ENCODE measurements around the gene MED13L. TPM values are rescaled to one million over a fixed set of nuclear protein-coding genes. Genes with fewer than 3 reads are reported as not detected.

Gene MED13L
- total RNA-seq, 1 experiment from 2014 or later = 80.5 TPM

DNA sequence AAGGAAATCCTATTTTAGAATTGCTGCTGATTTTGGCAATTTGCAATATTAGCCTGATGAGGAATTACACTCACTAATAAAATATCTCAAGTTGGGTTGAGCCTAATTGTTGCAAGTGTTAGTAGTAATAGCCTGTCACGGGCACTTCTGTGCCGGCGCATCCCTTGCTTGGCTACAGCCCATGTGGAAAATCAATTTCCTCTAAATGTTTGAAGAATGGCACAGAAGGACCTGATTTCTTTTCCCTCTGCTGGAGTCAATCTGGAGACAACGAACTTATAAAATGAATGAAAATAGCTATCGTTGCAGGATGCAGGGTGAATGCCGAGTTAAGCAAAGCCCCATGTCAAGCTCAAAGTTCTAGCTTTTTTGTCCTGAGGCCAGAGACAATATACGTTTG, 31.2 kb upstream of the MED13L start:
- Mint-ChIP-seq H3K4me3 (no peak overlapping the region), H3K27ac (no peak overlapping the region), H3K9me3 (peaks cover 12% of the 10 kb centered on the region), H3K27me3 (ENCODE audit: low read depth) (no peaks in the 10 kb centered on the region), H3K4me1 (no peaks in the 10 kb centered on the region), H3K36me3 (peaks cover 4% of the 10 kb centered on the region; the same call in 1 of the 2 replicates)
- ChIA-PET CTCF (no interaction called here), POLR2A (no interaction called here)
- DNase-seq (ENCODE audit: low spot score) (no peak), ATAC-seq (no peak)
- TF ChIP-seq, protein P1, sequence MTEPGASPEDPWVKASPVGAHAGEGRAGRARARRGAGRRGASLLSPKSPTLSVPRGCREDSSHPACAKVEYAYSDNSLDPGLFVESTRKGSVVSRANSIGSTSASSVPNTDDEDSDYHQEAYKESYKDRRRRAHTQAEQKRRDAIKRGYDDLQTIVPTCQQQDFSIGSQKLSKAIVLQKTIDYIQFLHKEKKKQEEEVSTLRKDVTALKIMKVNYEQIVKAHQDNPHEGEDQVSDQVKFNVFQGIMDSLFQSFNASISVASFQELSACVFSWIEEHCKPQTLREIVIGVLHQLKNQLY (CRISPR knock-in tag; IDR thresholded peaks at IDR 0.05) = no peak
- TF ChIP-seq EMX1 (CRISPR knock-in tag; IDR thresholded peaks at IDR 0.05) = no peak
- TF ChIP-seq, protein P2, sequence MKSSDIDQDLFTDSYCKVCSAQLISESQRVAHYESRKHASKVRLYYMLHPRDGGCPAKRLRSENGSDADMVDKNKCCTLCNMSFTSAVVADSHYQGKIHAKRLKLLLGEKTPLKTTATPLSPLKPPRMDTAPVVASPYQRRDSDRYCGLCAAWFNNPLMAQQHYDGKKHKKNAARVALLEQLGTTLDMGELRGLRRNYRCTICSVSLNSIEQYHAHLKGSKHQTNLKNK (CRISPR knock-in tag; IDR thresholded peaks at IDR 0.05) = no peak
- TF ChIP-seq NFATC4 (CRISPR knock-in tag; IDR thresholded peaks at IDR 0.05) = no peak
- TF ChIP-seq, protein P3, sequence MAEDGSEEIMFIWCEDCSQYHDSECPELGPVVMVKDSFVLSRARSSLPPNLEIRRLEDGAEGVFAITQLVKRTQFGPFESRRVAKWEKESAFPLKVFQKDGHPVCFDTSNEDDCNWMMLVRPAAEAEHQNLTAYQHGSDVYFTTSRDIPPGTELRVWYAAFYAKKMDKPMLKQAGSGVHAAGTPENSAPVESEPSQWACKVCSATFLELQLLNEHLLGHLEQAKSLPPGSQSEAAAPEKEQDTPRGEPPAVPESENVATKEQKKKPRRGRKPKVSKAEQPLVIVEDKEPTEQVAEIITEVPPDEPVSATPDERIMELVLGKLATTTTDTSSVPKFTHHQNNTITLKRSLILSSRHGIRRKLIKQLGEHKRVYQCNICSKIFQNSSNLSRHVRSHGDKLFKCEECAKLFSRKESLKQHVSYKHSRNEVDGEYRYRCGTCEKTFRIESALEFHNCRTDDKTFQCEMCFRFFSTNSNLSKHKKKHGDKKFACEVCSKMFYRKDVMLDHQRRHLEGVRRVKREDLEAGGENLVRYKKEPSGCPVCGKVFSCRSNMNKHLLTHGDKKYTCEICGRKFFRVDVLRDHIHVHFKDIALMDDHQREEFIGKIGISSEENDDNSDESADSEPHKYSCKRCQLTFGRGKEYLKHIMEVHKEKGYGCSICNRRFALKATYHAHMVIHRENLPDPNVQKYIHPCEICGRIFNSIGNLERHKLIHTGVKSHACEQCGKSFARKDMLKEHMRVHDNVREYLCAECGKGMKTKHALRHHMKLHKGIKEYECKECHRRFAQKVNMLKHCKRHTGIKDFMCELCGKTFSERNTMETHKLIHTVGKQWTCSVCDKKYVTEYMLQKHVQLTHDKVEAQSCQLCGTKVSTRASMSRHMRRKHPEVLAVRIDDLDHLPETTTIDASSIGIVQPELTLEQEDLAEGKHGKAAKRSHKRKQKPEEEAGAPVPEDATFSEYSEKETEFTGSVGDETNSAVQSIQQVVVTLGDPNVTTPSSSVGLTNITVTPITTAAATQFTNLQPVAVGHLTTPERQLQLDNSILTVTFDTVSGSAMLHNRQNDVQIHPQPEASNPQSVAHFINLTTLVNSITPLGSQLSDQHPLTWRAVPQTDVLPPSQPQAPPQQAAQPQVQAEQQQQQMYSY (CRISPR knock-in tag; IDR thresholded peaks at IDR 0.05) = no peak
- no peak for TF ChIP-seq ZNF416 (CRISPR knock-in tag; IDR thresholded peaks at IDR 0.05)
- TF ChIP-seq, protein P4, sequence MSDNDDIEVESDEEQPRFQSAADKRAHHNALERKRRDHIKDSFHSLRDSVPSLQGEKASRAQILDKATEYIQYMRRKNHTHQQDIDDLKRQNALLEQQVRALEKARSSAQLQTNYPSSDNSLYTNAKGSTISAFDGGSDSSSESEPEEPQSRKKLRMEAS (CRISPR knock-in tag; IDR thresholded peaks at IDR 0.05) = no peak
- TF ChIP-seq ZNF317 (CRISPR knock-in tag; IDR thresholded peaks at IDR 0.05; ENCODE audit: borderline replicate concordance, low read depth) = no peak
- TF ChIP-seq, protein P5, sequence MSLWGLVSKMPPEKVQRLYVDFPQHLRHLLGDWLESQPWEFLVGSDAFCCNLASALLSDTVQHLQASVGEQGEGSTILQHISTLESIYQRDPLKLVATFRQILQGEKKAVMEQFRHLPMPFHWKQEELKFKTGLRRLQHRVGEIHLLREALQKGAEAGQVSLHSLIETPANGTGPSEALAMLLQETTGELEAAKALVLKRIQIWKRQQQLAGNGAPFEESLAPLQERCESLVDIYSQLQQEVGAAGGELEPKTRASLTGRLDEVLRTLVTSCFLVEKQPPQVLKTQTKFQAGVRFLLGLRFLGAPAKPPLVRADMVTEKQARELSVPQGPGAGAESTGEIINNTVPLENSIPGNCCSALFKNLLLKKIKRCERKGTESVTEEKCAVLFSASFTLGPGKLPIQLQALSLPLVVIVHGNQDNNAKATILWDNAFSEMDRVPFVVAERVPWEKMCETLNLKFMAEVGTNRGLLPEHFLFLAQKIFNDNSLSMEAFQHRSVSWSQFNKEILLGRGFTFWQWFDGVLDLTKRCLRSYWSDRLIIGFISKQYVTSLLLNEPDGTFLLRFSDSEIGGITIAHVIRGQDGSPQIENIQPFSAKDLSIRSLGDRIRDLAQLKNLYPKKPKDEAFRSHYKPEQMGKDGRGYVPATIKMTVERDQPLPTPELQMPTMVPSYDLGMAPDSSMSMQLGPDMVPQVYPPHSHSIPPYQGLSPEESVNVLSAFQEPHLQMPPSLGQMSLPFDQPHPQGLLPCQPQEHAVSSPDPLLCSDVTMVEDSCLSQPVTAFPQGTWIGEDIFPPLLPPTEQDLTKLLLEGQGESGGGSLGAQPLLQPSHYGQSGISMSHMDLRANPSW (CRISPR knock-in tag; conservative IDR thresholded peaks at IDR 0.05; ENCODE audit: low read depth) = no peak
- no peak for TF ChIP-seq ESRRA (CRISPR knock-in tag; IDR thresholded peaks at IDR 0.05; ENCODE audit: borderline replicate concordance)
- TF ChIP-seq ZNF138 (CRISPR knock-in tag; conservative IDR thresholded peaks at IDR 0.05) = no peak
- TF ChIP-seq ZNF121 (CRISPR knock-in tag; IDR thresholded peaks at IDR 0.05) = no peak
- no peak for TF ChIP-seq CBFB (CRISPR knock-in tag; IDR thresholded peaks at IDR 0.05; ENCODE audit: low read depth)
- no peak for TF ChIP-seq RORB (CRISPR knock-in tag; IDR thresholded peaks at IDR 0.05)
- no peak for TF ChIP-seq KAT7 (CRISPR knock-in tag; IDR thresholded peaks at IDR 0.05; ENCODE audit: borderline replicate concordance)
- TF ChIP-seq, protein P6, sequence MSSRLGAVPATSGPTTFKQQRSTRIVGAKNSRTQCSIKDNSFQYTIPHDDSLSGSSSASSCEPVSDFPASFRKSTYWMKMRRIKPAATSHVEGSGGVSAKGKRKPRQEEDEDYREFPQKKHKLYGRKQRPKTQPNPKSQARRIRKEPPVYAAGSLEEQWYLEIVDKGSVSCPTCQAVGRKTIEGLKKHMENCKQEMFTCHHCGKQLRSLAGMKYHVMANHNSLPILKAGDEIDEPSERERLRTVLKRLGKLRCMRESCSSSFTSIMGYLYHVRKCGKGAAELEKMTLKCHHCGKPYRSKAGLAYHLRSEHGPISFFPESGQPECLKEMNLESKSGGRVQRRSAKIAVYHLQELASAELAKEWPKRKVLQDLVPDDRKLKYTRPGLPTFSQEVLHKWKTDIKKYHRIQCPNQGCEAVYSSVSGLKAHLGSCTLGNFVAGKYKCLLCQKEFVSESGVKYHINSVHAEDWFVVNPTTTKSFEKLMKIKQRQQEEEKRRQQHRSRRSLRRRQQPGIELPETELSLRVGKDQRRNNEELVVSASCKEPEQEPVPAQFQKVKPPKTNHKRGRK (CRISPR knock-in tag; IDR thresholded peaks at IDR 0.05; ENCODE audit: borderline replicate concordance) = no peak

DNA sequence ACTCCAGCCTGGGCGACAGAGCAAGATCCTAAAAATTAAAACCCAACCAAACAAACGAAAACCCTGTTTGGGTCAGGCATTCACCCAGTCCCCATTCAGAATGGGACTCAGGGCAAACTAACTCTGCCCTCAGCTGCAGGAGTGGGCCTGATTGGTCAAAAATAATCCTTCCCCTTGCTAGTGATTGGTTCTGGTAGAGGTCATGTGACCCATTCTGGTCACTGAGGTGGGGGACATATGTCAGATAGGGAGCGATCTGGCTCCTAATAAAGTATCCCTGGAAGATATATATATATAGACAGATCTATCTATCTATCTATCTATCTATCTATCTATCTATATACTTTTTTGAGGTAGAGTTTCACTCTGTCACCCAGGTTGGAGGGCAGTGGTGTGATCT, 29.5 kb upstream of the MED13L start:
- no peak for ATAC-seq
- Mint-ChIP-seq H3K4me1 (peaks cover 8% of the 10 kb centered on the region), H3K27ac (no peak overlapping the region), H3K4me3 (no peak overlapping the region), H3K27me3 (ENCODE audit: low read depth) (no peaks in the 10 kb centered on the region), H3K36me3 (peaks cover 4% of the 10 kb centered on the region; the same call in 1 of the 2 replicates), H3K9me3 (peaks cover 12% of the 10 kb centered on the region)
- no peak for DNase-seq (ENCODE audit: low spot score)
- CTCF ChIA-PET = no interaction called here
- no peak for TF ChIP-seq ZBTB21 (CRISPR knock-in tag; IDR thresholded peaks at IDR 0.05; ENCODE audit: borderline replicate concordance)
- TF ChIP-seq, protein P7, sequence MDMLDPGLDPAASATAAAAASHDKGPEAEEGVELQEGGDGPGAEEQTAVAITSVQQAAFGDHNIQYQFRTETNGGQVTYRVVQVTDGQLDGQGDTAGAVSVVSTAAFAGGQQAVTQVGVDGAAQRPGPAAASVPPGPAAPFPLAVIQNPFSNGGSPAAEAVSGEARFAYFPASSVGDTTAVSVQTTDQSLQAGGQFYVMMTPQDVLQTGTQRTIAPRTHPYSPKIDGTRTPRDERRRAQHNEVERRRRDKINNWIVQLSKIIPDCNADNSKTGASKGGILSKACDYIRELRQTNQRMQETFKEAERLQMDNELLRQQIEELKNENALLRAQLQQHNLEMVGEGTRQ (CRISPR knock-in tag; IDR thresholded peaks at IDR 0.05) = peak; percentile 26; the same call in 1 of the 2 replicates
- POLR2A ChIA-PET = no interaction called here

Measured in WTC11 (cell line).